HepG2 (cell line): ENCODE data around the gene MAT2A. TPM values are rescaled to one million over a fixed set of nuclear protein-coding genes. Genes with fewer than 3 reads are reported as not detected.

ENCODE experiments used
- AHR ChIP-seq: IDR thresholded peaks from 2 replicates; pipeline ENCODE4 v1.6.1; 2018; ENCODE audit warnings: missing genetic modification reagents, missing compliant biosample characterization
- ATF7-NPFF ChIP-seq: sonication (generic); formaldehyde crosslinking; IDR thresholded peaks from 2 replicates; pipeline ENCODE4 v1.8.1; 2023; ENCODE audit warnings: mild to moderate bottlenecking, low read depth, missing genetic modification reagents, moderate library complexity
- CBX2 ChIP-seq, 2 experiments: fragments of 200-600 bp in 1 of 2; sonication (generic); formaldehyde crosslinking in 1 of 2; IDR thresholded peaks; 2 replicates each; pipeline versions ENCODE4 v1.7.0 to v1.8.1; 2018 to 2022; ENCODE audit warnings: low read depth in 2 of 2, low read length in 1 of 2, mild to moderate bottlenecking in 1 of 2, missing genetic modification reagents in 1 of 2
- CHCHD3 ChIP-seq: sonication (generic); formaldehyde crosslinking; IDR thresholded peaks from 2 replicates; pipeline ENCODE4 v1.8.0; 2022; ENCODE audit warnings: mild to moderate bottlenecking, missing genetic modification reagents, moderate library complexity
- FLYWCH1 ChIP-seq: sonication (generic); formaldehyde crosslinking; IDR thresholded peaks from 2 replicates; pipeline ENCODE4 v1.8.1; 2023; ENCODE audit warnings: mild to moderate bottlenecking, missing genetic modification reagents
- FOXA3 ChIP-seq: IDR thresholded peaks from 2 replicates; pipeline ENCODE4 v1.6.1; 2016; ENCODE audit warnings: missing genetic modification reagents, missing compliant biosample characterization
- FOXP1 ChIP-seq, 2 experiments: fragments of 450-650 bp in 1 of 2; IDR thresholded peaks; 2 replicates each; pipeline ENCODE4 v1.6.1; 2017 to 2018; ENCODE audit warnings: antibody characterized with exemption in 1 of 2
- KLF12 ChIP-seq: sonication (generic); formaldehyde crosslinking; IDR thresholded peaks from 2 replicates; pipeline ENCODE4 v1.4.0; 2020; ENCODE audit warnings: missing genetic modification reagents, borderline replicate concordance
- NFRKB ChIP-seq: fragments of 450-650 bp; IDR thresholded peaks from 2 replicates; pipeline ENCODE4 v1.6.1; 2017
- POGZ ChIP-seq: sonication (generic); formaldehyde crosslinking; IDR thresholded peaks from 2 replicates; pipeline ENCODE4 v1.4.0; 2020; ENCODE audit warnings: mild to moderate bottlenecking, missing genetic modification reagents
- SCMH1 ChIP-seq: sonication (generic); formaldehyde crosslinking; IDR thresholded peaks from 2 replicates; pipeline ENCODE4 v1.9.0; 2021; ENCODE audit warnings: missing genetic modification reagents, mild to moderate bottlenecking, borderline replicate concordance
- SPEN ChIP-seq: sonication (generic); formaldehyde crosslinking; IDR thresholded peaks from 2 replicates; pipeline ENCODE4 v1.5.1; 2020; ENCODE audit warnings: low read depth, mild to moderate bottlenecking, missing genetic modification reagents
- TEAD3 ChIP-seq: optimal IDR thresholded peaks from 2 replicates; pipeline ENCODE3; 2016; ENCODE audit warnings: borderline replicate concordance
- THAP8 ChIP-seq: sonication (generic); formaldehyde crosslinking; IDR thresholded peaks from 2 replicates; pipeline ENCODE4 v1.5.1; 2020; ENCODE audit warnings: missing genetic modification reagents, mild to moderate bottlenecking, borderline replicate concordance
- XBP1 ChIP-seq: sonication (generic); formaldehyde crosslinking; IDR thresholded peaks from 2 replicates; pipeline ENCODE4 v1.5.0; 2020; ENCODE audit warnings: missing genetic modification reagents
- ZC3H4 ChIP-seq: sonication (generic); formaldehyde crosslinking; IDR thresholded peaks from 2 replicates; pipeline ENCODE4 v1.4.0; 2020; ENCODE audit warnings: missing genetic modification reagents, borderline replicate concordance
- ZNF547 ChIP-seq: sonication (generic); formaldehyde crosslinking; IDR thresholded peaks from 2 replicates; pipeline ENCODE4 v1.5.1; 2020; ENCODE audit warnings: mild to moderate bottlenecking, missing genetic modification reagents
- ZNF556 ChIP-seq: sonication (generic); formaldehyde crosslinking; IDR thresholded peaks from 2 replicates; pipeline ENCODE4 v1.4.0; 2020; ENCODE audit warnings: mild to moderate bottlenecking, missing genetic modification reagents, borderline replicate concordance
- ZNF616 ChIP-seq: sonication (generic); formaldehyde crosslinking; IDR thresholded peaks from 2 replicates; pipeline ENCODE4 v1.5.0; 2020; ENCODE audit warnings: low read depth, mild to moderate bottlenecking, missing genetic modification reagents
- ZNF619 ChIP-seq: sonication (generic); formaldehyde crosslinking; IDR thresholded peaks from 2 replicates; pipeline ENCODE4 v1.4.0; 2020; ENCODE audit warnings: mild to moderate bottlenecking, missing genetic modification reagents
- ZNF773 ChIP-seq: sonication (generic); formaldehyde crosslinking; IDR thresholded peaks from 2 replicates; pipeline ENCODE4 v1.4.0; 2020; ENCODE audit warnings: missing genetic modification reagents, borderline replicate concordance
- ZNF792 ChIP-seq: IDR thresholded peaks from 2 replicates; pipeline ENCODE4 v1.6.1; 2016
- polyA plus RNA-seq, 8 experiments: library from polyadenylated mRNA; depleted of rRNA in 3 of 8; stranded (reverse) in 7 of 8; unstranded in 1 of 8; fragments of >200 nt; fragmentation: Illumina TruSeq in 4 of 8; extraction: Trizol in 4 of 8; gene quantifications; 2 replicates each; pipeline versions ENCODE4 v1.2.1 to v1.2.3, GENCODE V29; 2011 to 2016; ENCODE audit warnings: low read depth in 4 of 8, missing spikeins in 1 of 8, mixed read lengths in 1 of 8; ENCODE audit not compliant: insufficient read depth in 1 of 8
- total RNA-seq, 5 experiments: library from RNA; depleted of rRNA; stranded (reverse); fragments of >200 nt; fragmentation: Illumina TruSeq; extraction: Trizol; gene quantifications; 2 replicates each; pipeline ENCODE4 v1.2.3, GENCODE V29; 2016; ENCODE audit warnings: low read depth in 1 of 5
- TF ChIP-seq, protein P1 (sequence below): sonication (generic); formaldehyde crosslinking; IDR thresholded peaks from 2 replicates; pipeline ENCODE4 v1.5.0; 2020; ENCODE audit warnings: mild to moderate bottlenecking, missing genetic modification reagents, moderate library complexity
- TF ChIP-seq, protein P2 (sequence below): sonication (generic); formaldehyde crosslinking; IDR thresholded peaks from 2 replicates; pipeline ENCODE4 v1.8.1; 2023; ENCODE audit warnings: mild to moderate bottlenecking, inconsistent platforms, moderate library complexity, missing genetic modification reagents, borderline replicate concordance
- TF ChIP-seq, protein P3 (sequence below): IDR thresholded peaks from 2 replicates; pipeline ENCODE4 v1.6.1; 2012; ENCODE audit warnings: low read depth, low read length, improper control_type of control experiment

The MAT2A gene
- total and polyA plus RNA-seq, 2 of the 13 experiments (the other 11 are each of a cell fraction or from before 2014, with no cell fraction given) = 155 to 331 TPM

- TF ChIP-seq, protein P1, sequence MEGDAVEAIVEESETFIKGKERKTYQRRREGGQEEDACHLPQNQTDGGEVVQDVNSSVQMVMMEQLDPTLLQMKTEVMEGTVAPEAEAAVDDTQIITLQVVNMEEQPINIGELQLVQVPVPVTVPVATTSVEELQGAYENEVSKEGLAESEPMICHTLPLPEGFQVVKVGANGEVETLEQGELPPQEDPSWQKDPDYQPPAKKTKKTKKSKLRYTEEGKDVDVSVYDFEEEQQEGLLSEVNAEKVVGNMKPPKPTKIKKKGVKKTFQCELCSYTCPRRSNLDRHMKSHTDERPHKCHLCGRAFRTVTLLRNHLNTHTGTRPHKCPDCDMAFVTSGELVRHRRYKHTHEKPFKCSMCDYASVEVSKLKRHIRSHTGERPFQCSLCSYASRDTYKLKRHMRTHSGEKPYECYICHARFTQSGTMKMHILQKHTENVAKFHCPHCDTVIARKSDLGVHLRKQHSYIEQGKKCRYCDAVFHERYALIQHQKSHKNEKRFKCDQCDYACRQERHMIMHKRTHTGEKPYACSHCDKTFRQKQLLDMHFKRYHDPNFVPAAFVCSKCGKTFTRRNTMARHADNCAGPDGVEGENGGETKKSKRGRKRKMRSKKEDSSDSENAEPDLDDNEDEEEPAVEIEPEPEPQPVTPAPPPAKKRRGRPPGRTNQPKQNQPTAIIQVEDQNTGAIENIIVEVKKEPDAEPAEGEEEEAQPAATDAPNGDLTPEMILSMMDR = peak; percentile 48
- TF ChIP-seq FOXA3 (CRISPR knock-in tag) = peak; percentile 70
- TF ChIP-seq TEAD3 (CRISPR knock-in tag) = peak; percentile 57
- peak; percentile 88; the same call in 1 of the 2 replicates for TF ChIP-seq ZNF556 (CRISPR knock-in tag)
- no peak for TF ChIP-seq SCMH1 (CRISPR knock-in tag)
- TF ChIP-seq FOXP1 (IDR thresholded peaks at IDR 0.05) = no peak
- no peak; the same call in 1 of the 2 replicates for TF ChIP-seq FOXP1 (CRISPR knock-in tag; IDR thresholded peaks at IDR 0.05)
- no peak for TF ChIP-seq XBP1 (CRISPR knock-in tag)
- TF ChIP-seq SPEN = peak; percentile 97
- peak; percentile 52; the same call in 1 of the 2 replicates for TF ChIP-seq ZNF792 (CRISPR knock-in tag)
- TF ChIP-seq NFRKB = no peak
- TF ChIP-seq ZNF616 (CRISPR knock-in tag) = no peak
- peak; percentile 58; the same call in 1 of the 2 replicates for TF ChIP-seq AHR
- no peak for TF ChIP-seq CBX2 (IDR thresholded peaks at IDR 0.05; ENCODE audit: low read depth, low read length)
- TF ChIP-seq CBX2 (CRISPR knock-in tag; IDR thresholded peaks at IDR 0.05; ENCODE audit: low read depth) = no peak
- TF ChIP-seq ATF7-NPFF (CRISPR knock-in tag) = peak; percentile 52; the same call in 1 of the 2 replicates
- TF ChIP-seq KLF12 (CRISPR knock-in tag) = 0 out of 2 replicates have a peak, but pooled peaks have one; percentile 39
- TF ChIP-seq ZNF773 = no peak
- TF ChIP-seq FLYWCH1 (CRISPR knock-in tag) = no peak
- TF ChIP-seq POGZ (CRISPR knock-in tag) = peak; percentile 92
- no peak for TF ChIP-seq CHCHD3 (CRISPR knock-in tag)
- TF ChIP-seq, protein P2, sequence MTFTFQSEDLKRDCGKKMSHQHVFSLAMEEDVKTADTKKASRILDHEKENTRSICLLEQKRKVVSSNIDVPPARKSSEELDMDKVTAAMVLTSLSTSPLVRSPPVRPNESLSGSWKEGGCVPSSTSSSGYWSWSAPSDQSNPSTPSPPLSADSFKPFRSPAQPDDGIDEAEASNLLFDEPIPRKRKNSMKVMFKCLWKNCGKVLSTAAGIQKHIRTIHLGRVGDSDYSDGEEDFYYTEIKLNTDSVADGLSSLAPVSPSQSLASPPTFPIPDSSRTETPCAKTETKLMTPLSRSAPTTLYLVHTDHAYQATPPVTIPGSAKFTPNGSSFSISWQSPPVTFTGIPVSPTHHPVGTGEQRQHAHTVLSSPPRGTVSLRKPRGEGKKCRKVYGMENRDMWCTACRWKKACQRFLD = peak; percentile 86
- TF ChIP-seq THAP8 (CRISPR knock-in tag) = no peak
- TF ChIP-seq, protein P3, sequence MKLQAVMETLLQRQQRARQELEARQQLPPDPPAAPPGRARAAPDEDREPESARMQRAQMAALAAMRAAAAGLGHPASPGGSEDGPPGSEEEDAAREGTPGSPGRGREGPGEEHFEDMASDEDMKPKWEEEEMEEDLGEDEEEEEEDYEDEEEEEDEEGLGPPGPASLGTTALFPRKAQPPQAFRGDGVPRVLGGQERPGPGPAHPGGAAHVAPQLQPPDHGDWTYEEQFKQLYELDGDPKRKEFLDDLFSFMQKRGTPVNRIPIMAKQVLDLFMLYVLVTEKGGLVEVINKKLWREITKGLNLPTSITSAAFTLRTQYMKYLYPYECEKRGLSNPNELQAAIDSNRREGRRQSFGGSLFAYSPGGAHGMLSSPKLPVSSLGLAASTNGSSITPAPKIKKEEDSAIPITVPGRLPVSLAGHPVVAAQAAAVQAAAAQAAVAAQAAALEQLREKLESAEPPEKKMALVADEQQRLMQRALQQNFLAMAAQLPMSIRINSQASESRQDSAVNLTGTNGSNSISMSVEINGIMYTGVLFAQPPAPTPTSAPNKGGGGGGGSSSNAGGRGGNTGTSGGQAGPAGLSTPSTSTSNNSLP = no peak; the same call in 1 of the 2 replicates
- TF ChIP-seq ZNF547 = peak; percentile 54; the same call in 1 of the 2 replicates
- TF ChIP-seq ZC3H4 (CRISPR knock-in tag) = no peak
- peak; percentile 96; the same call in 1 of the 2 replicates for TF ChIP-seq ZNF619 (CRISPR knock-in tag)
These were observed 22.6 kb downstream of the MAT2A start, which contains the start of gene GGCX (continued) for GRCh38 chr2:85561280-85562212.
